ENCODE measurements around the gene UPP1.

DNA sequence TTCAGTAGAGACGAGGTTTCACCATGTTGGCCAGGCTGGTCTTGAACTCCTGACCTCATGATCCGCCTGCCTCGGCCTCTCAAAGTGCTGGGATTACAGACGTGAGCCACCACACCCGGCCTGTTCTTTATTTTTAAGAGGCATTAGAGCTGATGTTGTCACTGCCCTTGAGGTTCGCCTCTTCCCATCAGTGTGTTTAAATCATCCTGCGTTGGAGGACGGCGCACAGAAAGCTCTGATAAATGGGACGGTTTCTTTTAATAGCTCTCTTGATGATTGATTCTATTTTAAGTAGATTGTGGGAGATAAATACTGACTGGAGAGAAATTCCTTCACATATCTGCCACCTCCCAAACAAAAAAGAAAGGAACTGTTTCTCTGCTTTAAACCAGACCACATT, 29.0 kb downstream of the UPP1 start:
- TF ChIP-seq CTCF (IDR thresholded peaks at IDR 0.05 in 8 of 11, conservative IDR thresholded peaks at IDR 0.05 in 3 of 11) (no peak), POLR2AphosphoS5 (IDR thresholded peaks at IDR 0.05) (peak in 1 of 3 donors; percentile 23), POLR2A (IDR thresholded peaks at IDR 0.05) (no peak)
